ENCODE data around the gene MAL. TPM values are rescaled to one million over a fixed set of nuclear protein-coding genes. Genes with fewer than 3 reads are reported as not detected.

Gene MAL
- total RNA-seq, 1 experiment from 2014 or later, result 1.6 TPM

DNA sequence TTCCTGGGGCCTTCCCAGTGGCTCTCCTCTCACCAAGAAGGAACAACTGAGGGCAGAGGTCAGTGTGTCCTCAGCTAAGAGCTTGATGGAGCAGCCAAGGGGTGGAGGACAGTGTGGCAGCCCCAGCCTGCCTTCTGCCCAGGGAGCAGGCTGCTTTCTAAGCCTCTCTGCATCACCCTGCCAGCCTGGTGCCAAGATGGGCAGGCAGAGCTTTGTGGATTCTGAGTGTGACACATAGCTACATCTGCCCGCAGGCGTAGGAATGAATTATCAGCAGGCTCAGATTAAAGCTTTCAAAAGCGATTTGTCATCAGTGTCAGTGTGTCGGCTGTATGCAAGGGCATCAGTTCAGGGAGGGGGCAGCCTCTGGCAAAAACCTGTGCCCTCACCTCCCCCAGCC is 8.7 kb downstream of the MAL start:
- H3K4me3 ChIP-seq (ENCODE audit: low read length), result no peak overlapping the region
- DNase-seq (peak; percentile 95), ATAC-seq (peak; percentile 89)
- intact Hi-C loops (cut with micrococcal nuclease), result no loop called here
- H3K36me3 ChIP-seq (ENCODE audit: low read depth, low read length), result no peaks in the 10 kb centered on the region
- no peaks in the 10 kb centered on the region for H3K79me2 ChIP-seq (ENCODE audit: low read length)
- H3K9me2 ChIP-seq (replicated peaks; ENCODE audit: low read length), result no peaks in the 10 kb centered on the region
- H2AFZ ChIP-seq (ENCODE audit: low read length), result no peak overlapping the region
- POLR2A ChIA-PET (ENCODE audit: unreplicated experiment), result no interaction called here
- H3K4me2 ChIP-seq (ENCODE audit: low read length), result 0 out of 2 replicates have a peak overlapping the region, but pooled peaks have one; percentile 5
- TF ChIP-seq EZH2phosphoT487 (IDR thresholded peaks at IDR 0.05; ENCODE audit: borderline replicate concordance, low read length) (no peak), EZH2 (IDR thresholded peaks at IDR 0.05; ENCODE audit: low read length, unreplicated experiment) (no peak)
- TF ChIP-seq, protein P1, sequence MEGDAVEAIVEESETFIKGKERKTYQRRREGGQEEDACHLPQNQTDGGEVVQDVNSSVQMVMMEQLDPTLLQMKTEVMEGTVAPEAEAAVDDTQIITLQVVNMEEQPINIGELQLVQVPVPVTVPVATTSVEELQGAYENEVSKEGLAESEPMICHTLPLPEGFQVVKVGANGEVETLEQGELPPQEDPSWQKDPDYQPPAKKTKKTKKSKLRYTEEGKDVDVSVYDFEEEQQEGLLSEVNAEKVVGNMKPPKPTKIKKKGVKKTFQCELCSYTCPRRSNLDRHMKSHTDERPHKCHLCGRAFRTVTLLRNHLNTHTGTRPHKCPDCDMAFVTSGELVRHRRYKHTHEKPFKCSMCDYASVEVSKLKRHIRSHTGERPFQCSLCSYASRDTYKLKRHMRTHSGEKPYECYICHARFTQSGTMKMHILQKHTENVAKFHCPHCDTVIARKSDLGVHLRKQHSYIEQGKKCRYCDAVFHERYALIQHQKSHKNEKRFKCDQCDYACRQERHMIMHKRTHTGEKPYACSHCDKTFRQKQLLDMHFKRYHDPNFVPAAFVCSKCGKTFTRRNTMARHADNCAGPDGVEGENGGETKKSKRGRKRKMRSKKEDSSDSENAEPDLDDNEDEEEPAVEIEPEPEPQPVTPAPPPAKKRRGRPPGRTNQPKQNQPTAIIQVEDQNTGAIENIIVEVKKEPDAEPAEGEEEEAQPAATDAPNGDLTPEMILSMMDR (conservative IDR thresholded peaks at IDR 0.05; ENCODE audit: low read depth, low read length), result no peak
- peaks cover 56% of the 10 kb centered on the region for H3K4me1 ChIP-seq (ENCODE audit: insufficient read depth, low read length)
- peaks cover 3% of the 10 kb centered on the region for H3F3A ChIP-seq (ENCODE audit: low read length, unreplicated experiment)
- no peak overlapping the region for H3K27ac ChIP-seq (ENCODE audit: low read length)
- no peaks in the 10 kb centered on the region for H3K27me3 ChIP-seq (ENCODE audit: low read length)
- no peaks in the 10 kb centered on the region for H4K20me1 ChIP-seq (ENCODE audit: low read length)
- CTCF ChIA-PET, result interaction anchor here (0.9 to 1.5 kb wide), 2 partner anchors 9 to 12 kb away, joined by 3 to 6 read pairs; no protein-coding TSS in a partner anchor
- H3K9ac ChIP-seq (ENCODE audit: low read length), result no peak overlapping the region
- BruUV-seq (replicated peaks), result no TSS peak
- no peaks in the 10 kb centered on the region for H3K9me3 ChIP-seq (ENCODE audit: low read length)

DNA sequence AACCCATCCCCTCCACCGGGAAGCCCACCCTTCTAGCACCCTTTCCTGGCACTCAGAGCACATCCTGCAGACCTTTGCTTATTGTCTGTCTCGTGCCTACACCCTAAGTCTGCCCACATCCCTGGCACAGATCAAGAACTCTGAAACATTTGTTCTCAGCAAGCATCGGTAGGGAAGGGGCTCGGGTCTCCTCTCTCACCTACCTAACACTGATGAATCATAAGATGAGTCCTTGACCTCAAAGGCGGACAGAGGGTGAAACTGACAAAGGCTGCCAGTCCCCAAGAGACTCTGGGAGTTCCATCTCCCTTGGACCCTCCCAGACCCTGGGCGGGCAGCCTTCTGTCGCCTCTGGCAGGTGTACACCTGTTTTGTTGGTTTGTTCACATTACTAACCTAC is 9.3 kb downstream of the MAL start:
- Histone ChIP-seq H3K9me3 (ENCODE audit: low read length) (no peaks in the 10 kb centered on the region), H3K9ac (ENCODE audit: low read length) (no peak overlapping the region), H4K20me1 (ENCODE audit: low read length) (no peaks in the 10 kb centered on the region), H3K36me3 (ENCODE audit: low read depth, low read length) (no peaks in the 10 kb centered on the region), H3K79me2 (ENCODE audit: low read length) (no peaks in the 10 kb centered on the region), H3K27ac (ENCODE audit: low read length) (no peak overlapping the region), H2AFZ (ENCODE audit: low read length) (no peak overlapping the region), H3K9me2 (replicated peaks; ENCODE audit: low read length) (no peaks in the 10 kb centered on the region), H3K4me1 (ENCODE audit: insufficient read depth, low read length) (peaks cover 54% of the 10 kb centered on the region), H3F3A (ENCODE audit: low read length, unreplicated experiment) (peaks cover 3% of the 10 kb centered on the region), H3K4me2 (ENCODE audit: low read length) (peak overlapping the region; percentile 3), H3K4me3 (ENCODE audit: low read length) (no peak overlapping the region), H3K27me3 (ENCODE audit: low read length) (no peaks in the 10 kb centered on the region)
- intact Hi-C loops (cut with micrococcal nuclease), result no loop called here
- BruUV-seq (replicated peaks), result no TSS peak
- ChIA-PET CTCF (interaction anchor here (0.9 to 1.5 kb wide), 2 partner anchors 8 to 12 kb away, joined by 3 to 6 read pairs; no protein-coding TSS in a partner anchor), POLR2A (ENCODE audit: unreplicated experiment) (no interaction called here)
- TF ChIP-seq EZH2phosphoT487 (IDR thresholded peaks at IDR 0.05; ENCODE audit: borderline replicate concordance, low read length) (no peak), EZH2 (IDR thresholded peaks at IDR 0.05; ENCODE audit: low read length, unreplicated experiment) (no peak)
- TF ChIP-seq, protein P1 (conservative IDR thresholded peaks at IDR 0.05; ENCODE audit: low read depth, low read length), result no peak
- no peak for ATAC-seq
- no peak for DNase-seq

- H3K4me1 ChIP-seq (ENCODE audit: insufficient read depth, low read length), result peaks cover 34% of the 10 kb centered on the region
- no peak overlapping the region for H3K4me2 ChIP-seq (ENCODE audit: low read length)
Observed at GRCh38 chr2:95036596-95037383, 11.3 kb downstream of the MAL start.

More at GRCh38 chr2:95036596-95037383, 11.3 kb downstream of the MAL start:
- ATAC-seq (no peak), DNase-seq (peak; percentile 62)
- H3K9ac ChIP-seq (ENCODE audit: low read length), result no peak overlapping the region
- H2AFZ ChIP-seq (ENCODE audit: low read length), result no peak overlapping the region
- H4K20me1 ChIP-seq (ENCODE audit: low read length), result no peaks in the 10 kb centered on the region
- peaks cover 3% of the 10 kb centered on the region for H3F3A ChIP-seq (ENCODE audit: low read length, unreplicated experiment)
- BruUV-seq (replicated peaks), result no TSS peak
- ChIA-PET POLR2A (ENCODE audit: unreplicated experiment) (no interaction called here), CTCF (no interaction called here)
- H3K9me3 ChIP-seq (ENCODE audit: low read length), result no peaks in the 10 kb centered on the region
- no peak for TF ChIP-seq EZH2 (IDR thresholded peaks at IDR 0.05; ENCODE audit: low read length, unreplicated experiment)
- TF ChIP-seq, protein P1 (conservative IDR thresholded peaks at IDR 0.05; ENCODE audit: low read depth, low read length), result no peak
- TF ChIP-seq EZH2phosphoT487 (IDR thresholded peaks at IDR 0.05; ENCODE audit: borderline replicate concordance, low read length), result no peak
- H3K36me3 ChIP-seq (ENCODE audit: low read depth, low read length), result no peaks in the 10 kb centered on the region
- H3K27ac ChIP-seq (ENCODE audit: low read length), result 0 out of 2 replicates have a peak overlapping the region, but pooled peaks have one; percentile 11
- no peaks in the 10 kb centered on the region for H3K27me3 ChIP-seq (ENCODE audit: low read length)
- H3K9me2 ChIP-seq (replicated peaks; ENCODE audit: low read length), result no peaks in the 10 kb centered on the region
- intact Hi-C loops (cut with micrococcal nuclease), result no loop called here
- no peak overlapping the region for H3K4me3 ChIP-seq (ENCODE audit: low read length)
- no peaks in the 10 kb centered on the region for H3K79me2 ChIP-seq (ENCODE audit: low read length)
